Stimulated activated CD4-positive, alpha-beta T cell treated with anti-CD3 and anti-CD28 coated beads, Interleukin-4, amount 100 ng/mL, for 4 hours (primary cell): Measurements from ENCODE around the gene SGO2.
"Not testable (repeated sequence)": the region's sequence is repeated elsewhere in the genome, so short reads cannot be mapped to it uniquely, and the experiment has no call there.

ENCODE experiments used
- DNase-seq, 2 experiments: peaks; one replicate each; pipeline ENCODE4 v3.0.0-alpha.2; 2020

SGO2 gene

GRCh38 chr2:200525551-200525881, 491 bp upstream of the SGO2 start:
- no peak for DNase-seq

GRCh38 chr2:200528228-200528627, 2.2 kb downstream of the SGO2 start:
- no peak for DNase-seq

DNA sequence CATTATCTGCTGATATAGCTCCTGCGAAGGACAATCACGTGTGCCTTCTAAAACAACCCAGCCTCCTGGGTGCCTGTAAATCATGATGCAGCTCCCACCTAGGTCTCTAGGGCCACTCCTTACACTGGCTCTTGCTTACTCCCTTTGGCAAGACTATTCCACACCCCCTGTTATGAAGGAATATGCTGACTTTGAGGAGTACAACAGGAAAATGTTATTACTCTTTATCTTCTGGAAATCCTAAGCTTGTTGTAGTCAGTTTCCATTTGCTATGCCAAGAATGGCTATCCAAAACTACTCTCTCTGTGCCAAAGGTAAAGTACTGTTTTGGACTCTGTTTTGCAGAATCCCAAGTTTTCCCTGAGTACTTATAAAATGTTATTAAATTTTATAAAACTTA, 7.7 kb downstream of the SGO2 start:
- DNase-seq, result no peak

DNA sequence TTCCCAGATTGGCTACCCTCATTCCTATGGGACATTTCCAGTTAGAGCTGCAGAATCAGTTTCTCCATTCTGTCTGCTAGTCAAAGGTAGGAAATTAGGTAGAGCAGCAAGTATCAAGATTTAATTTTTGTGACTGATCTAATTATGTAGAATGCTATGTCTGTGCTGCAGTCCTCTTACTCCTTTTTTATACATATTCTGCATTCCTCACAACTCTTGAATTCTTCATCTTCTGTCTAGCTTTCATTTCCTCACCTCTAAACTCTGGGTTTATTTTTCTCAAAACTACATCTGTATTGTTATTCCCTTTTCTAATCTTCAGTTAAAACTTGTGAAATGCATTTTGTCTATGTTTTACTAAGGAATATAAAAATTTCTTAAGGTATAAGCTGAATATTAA, 8.6 kb downstream of the SGO2 start:
- DNase-seq, result no peak

- no peak for DNase-seq
Observed at GRCh38 chr2:200538139-200538538, 12.1 kb downstream of the SGO2 start.

DNA sequence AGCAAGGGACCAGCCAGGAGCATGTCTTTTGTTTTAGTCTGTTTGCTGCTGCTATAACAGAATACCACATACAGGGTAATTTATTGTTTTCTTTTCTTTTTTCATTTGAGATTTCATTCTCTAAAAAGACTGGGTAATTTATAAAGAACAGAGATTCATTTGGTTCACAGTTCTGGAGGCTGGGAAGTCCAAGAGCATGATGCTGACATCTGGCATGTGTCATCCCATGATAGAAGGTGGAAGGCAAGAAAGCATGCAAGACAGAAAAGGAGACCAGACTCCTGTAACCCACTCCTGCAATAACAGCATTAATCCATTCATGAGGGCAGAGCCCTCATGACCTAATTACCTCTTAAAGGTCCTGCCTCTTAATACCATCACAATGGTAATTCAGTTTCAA, 14.8 kb downstream of the SGO2 start:
- DNase-seq, result no peak

DNA sequence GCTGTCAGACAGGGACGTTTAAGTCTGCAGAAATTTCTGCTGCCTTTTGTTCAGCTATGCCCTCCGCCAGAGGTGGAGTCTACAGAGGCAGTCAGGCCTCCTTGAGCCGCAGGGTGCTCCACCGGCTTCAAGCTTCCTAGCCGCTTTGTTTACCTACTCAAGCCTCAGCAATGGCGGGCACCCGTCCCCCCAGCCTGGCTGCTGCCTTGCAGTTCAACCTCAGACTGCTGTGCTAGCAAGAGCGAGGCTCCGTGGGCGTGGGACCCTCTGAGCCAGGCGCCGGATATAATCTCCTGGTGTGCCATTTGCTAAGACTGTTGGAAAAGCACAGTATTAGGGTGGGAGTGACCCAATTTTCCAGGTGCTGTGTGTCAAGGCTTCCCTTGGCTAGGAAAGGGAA, 40.6 kb downstream of the SGO2 start:
- DNase-seq, result not testable (repeated sequence)

DNA sequence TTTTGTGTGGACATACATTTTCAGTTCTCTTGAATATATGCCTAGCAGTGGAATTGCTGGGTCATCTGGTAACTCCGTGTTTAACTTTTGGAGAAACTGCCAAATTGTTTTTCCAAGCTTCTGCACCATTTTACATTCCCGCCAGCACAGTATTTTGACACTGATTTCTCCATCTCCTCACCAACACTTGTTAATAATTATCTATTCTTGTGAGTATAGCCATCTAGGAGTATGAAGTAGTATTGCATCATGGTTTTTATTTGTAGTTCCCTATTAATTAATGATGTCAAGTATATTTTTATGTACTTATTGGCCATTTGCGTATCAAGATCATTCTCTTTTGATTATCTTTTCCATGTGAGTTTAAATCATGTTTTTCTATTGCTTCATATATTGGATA, 41.9 kb downstream of the SGO2 start:
- no peak for DNase-seq

DNA sequence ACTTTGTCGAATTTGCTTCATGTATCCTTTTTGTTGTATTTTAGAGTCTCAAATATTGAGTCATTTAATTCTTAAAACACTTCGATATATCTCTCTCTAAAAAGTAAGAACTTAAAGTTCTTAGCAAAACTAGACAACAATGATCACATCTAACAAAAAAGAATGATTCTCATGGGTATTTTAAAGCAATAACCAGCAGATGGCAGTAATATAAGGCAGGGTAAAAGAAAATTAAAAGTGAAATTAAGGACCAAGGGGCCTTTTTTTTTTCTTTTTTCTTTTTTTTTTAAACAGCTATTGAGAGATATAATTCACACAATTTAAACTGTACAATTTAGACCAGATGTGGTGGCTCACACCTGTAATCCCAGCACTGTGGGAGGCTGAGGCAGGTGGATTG, 50.0 kb downstream of the SGO2 start:
- no peak for DNase-seq

DNA sequence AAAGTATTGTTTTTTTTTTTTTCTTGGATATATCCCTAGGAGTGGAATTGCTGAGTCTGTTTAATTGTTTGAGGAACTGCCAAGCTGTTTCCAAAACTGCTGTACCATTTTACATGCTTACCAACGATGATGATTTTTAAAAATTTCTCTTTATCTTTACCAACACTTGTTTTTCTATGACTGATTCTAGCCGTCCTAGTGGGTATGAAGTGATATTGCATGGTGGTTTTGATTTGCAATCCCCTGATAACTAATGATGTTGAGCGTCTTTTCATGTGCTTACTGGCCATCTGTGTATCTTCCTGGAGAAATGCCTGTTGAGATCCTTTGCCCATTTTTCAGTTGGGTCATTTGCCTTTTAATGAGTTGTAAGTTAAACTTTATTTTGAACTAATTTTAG, 51.0 kb downstream of the SGO2 start:
- no peak for DNase-seq

GRCh38 chr2:200578778-200579177, 52.8 kb downstream of the SGO2 start:
- DNase-seq, result no peak

DNA sequence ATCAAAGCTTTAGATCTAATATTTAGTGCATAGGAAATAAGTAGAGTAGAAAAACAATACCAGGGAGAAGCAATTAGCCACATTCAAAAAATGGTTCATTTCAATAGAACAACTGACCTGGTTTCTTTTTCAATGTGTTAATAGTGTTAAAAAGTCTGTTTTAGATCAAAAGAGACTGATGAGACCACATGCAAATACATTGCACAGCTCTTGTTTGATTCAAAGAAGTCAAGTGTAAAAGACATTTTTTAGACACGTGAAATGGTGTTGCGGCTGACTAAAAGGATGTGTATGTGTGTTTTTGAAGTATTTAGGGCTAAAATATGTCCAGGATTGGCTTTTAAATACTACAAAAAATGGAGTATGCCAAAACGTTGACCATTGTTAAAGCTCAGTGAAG, 58.6 kb downstream of the SGO2 start:
- DNase-seq, result no peak

GRCh38 chr2:200585340-200585729, 59.3 kb downstream of the SGO2 start:
- no peak for DNase-seq

DNA sequence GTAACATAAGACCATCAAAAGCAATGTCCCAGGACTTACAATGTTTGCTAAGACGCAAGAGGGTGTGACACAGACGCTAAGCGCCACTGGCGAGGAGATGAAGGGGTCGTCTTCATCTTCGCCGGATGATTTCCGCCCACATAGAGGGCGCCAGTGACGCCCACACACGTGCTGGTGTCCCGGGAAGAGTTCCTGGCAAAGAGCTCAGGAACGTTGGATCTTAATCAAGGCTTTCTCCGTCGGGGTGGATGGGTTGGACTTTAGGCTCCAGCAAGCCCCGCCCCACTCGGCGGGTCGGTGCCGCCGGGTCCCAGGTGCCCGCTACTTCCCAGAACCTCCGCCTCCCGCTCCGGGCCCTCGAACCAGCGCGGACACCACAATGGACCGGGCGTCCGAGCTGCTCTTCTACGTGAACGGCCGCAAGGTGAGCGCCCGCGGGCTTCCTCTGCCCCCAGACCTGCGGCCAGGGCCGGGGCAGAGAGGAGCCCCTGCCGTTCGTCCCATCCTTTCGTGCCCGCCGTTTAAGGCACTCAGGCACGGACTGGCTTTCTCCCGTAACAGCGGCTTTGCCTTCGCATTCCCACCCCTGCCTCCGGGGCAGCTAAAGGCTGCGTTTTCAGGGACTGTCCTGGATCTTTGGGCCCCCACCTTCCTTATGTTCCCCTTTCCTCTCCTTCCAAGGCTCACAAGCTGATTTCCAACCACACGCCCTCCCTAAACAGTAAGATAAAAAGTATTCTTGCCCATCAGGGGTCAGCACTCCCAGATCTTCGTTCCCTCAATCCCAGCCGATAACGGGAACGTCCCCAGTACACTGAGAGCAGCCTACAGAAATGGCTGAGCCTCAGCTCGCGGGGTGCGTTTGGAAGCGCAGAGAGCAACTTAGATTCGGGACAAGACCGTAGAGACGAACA, 60.0 kb downstream of the SGO2 start, which contains the start of gene AOX1:
TSS of gene AOX1 (plus strand) at position 285 of the 914 bp plus-strand sequence. CDS start at position 380, 95 bp downstream.
- DNase-seq, result no peak

DNA sequence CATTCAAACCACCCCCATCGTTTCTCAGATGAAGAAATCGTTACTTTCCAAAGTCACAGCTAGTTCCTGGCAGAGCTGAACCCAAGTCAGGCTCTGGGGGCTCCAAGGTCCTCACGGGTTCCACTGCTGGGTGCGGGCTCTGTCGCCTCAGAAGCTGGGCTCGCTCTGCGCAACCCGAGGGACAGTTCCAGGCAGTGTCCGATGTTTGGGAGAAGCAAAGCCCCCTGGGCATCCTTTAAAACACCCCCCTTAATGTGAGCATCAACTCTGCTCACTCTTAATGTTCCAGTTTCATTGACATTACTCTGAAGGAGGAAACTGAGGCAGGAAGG, 60.6 kb downstream of the SGO2 start:
- no peak for DNase-seq

- no peak for DNase-seq
Observed at GRCh38 chr2:200587007-200587616, 61.1 kb downstream of the SGO2 start.

GRCh38 chr2:200588076-200588678, 62.2 kb downstream of the SGO2 start:
- DNase-seq, result no peak

- DNase-seq, result no peak
Observed at GRCh38 chr2:200590090-200590489, 64.1 kb downstream of the SGO2 start.

- no peak for DNase-seq
Observed at GRCh38 chr2:200591308-200591707, 65.3 kb downstream of the SGO2 start.

GRCh38 chr2:200592406-200593075, 66.5 kb downstream of the SGO2 start:
- DNase-seq, result no peak

DNA sequence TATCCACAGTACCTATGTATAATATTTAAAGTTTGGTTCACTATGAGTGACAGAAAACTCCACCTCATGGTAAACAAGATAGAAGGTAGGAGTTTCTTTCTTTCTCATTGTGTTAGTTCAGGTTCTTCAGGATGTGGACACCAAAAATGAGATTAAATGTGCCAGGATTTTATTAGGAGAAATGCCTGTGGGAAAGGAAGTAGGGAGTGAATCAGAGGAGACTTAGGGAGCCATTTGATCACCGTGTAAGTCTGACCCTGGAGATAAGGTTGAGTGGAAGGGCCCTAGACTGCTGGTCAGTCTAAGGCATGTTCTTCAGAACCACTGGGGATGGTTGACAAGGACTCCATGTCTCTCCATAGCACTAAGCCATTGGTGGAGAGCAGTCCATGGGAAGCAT, 67.9 kb downstream of the SGO2 start:
- DNase-seq, result no peak

GRCh38 chr2:200595913-200596312, 69.9 kb downstream of the SGO2 start:
- no peak for DNase-seq

DNA sequence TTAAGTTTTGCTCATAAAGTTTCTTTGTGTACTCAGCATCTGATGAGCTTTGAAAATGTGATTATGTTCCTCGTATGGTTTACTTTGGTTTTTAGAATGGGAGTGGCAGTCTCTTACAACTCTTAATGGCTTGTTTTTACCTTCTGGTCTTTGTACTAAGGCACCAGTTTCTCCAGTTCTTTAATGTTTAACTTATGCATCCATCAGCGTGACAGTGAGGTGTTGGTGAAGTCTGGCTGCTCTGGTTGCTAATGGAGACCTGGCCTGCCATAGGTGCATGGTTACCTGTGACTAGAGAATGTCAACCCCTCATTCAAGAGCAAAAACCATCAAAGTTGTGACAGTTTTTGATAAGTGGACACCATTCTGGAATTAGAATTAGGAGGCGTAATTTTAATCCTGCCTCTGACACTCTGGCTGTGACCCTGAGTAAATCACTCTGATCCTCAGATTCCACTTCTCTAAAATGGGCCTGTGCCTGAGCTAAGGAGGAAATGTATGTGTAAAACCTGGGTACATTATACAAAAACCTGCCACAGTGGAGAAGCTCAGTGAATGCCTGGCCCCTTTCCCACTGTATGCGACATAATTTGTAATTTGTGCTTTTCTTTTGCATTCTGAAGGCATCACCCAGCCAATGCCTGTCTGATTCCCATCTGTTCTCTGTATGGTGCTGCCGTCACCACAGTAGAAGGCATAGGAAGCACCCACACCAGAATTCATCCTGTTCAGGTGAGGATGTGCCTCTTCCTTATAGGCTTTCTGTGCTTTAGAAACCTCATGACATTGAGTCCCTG, 71.0 kb downstream of the SGO2 start:
- no peak for DNase-seq
